Esophagus squamous epithelium (tissue), 5 donors: Measurements from ENCODE around the gene GPR21. TPM values are rescaled to one million over a fixed set of nuclear protein-coding genes. Genes with fewer than 3 reads are reported as not detected.

Experiments
- DNase-seq: peaks from one replicate; lab custom pipeline; 2025; lab: John Stamatoyannopoulos, UW
- H3K27ac ChIP-seq, 4 donors: fragments of 200-600 bp; sonication (generic); one replicate each; pipeline ENCODE4 v1.5.1; 2016 to 2019; ENCODE audit warnings: mild to moderate bottlenecking in 1 of 4
- H3K27me3 ChIP-seq, 4 donors: fragments of 200-600 bp; sonication (generic); 1 replicate in 3 of 4; 2 replicates in 1 of 4; pipeline versions ENCODE4 v1.5.1 to v1.6.0; 2017 to 2021; ENCODE audit warnings: antibody characterized with exemption in 1 of 4
- H3K36me3 ChIP-seq, 3 donors: fragments of 200-600 bp; sonication (generic); one replicate each; pipeline ENCODE4 v1.5.1; 2016 to 2019
- H3K4me1 ChIP-seq, 3 donors: fragments of 200-600 bp; sonication (generic); one replicate each; pipeline ENCODE4 v1.5.1; 2017 to 2019
- H3K4me3 ChIP-seq, 4 donors: fragments of 200-600 bp; sonication (generic); 1 replicate in 3 of 4; 2 replicates in 1 of 4; pipeline ENCODE4 v1.5.1; 2016 to 2019; ENCODE audit warnings: mild to moderate bottlenecking in 2 of 4, moderate library complexity in 1 of 4
- H3K9me3 ChIP-seq, 3 donors: fragments of 200-600 bp; sonication (generic); one replicate each; pipeline ENCODE4 v1.5.1; 2016 to 2019
- POLR2A ChIP-seq, 4 donors: fragments of 450-650 bp; IDR thresholded peaks; one replicate each; pipeline ENCODE4 v1.6.1; 2017; ENCODE audit warnings: antibody characterized with exemption in 4 of 4, mild to moderate bottlenecking in 4 of 4, moderate library complexity in 3 of 4
- WGBS, 2 donors: methylation state at CpG; one replicate each; pipeline ENCODE4 v1.1.5; 2018; 5-methylcytosine and 5-hydroxymethylcytosine counted together
- intact Hi-C: fragments of 100-400 bp; cut with DNase I; formaldehyde crosslinking; loops from one replicate; pipeline ENCODE4 v1.15.0; 2022
- total RNA-seq, 4 donors: library from RNA; depleted of rRNA; stranded (reverse); fragments of >200 nt; gene quantifications; one replicate each; pipeline ENCODE4 v1.1.0, GENCODE V29; 2016
- TF ChIP-seq, protein P1 (sequence below), 6 experiments: fragments of 450-650 bp in 4 of 6; fragments of 200-600 bp in 2 of 6; sonication (generic) in 2 of 6; IDR thresholded peaks; one replicate each; pipeline ENCODE4 v1.5.1; 2016 to 2019; ENCODE audit warnings: antibody characterized with exemption in 6 of 6, mild to moderate bottlenecking in 4 of 6, moderate library complexity in 4 of 6
- donor health status: DM: yes; HTN: yes; CAD: no.

Gene GPR21
- total RNA-seq, 4 donors from 2014 or later: 0.68 to 1.9 TPM; not detected in 2

GRCh38 chr9:123049589-123050222 lies 16.2 kb downstream of the GPR21 start:
- no peaks in the 10 kb centered on the region for H3K9me3 ChIP-seq
- no peaks in the 10 kb centered on the region for H3K27me3 ChIP-seq
- peaks cover 3 to 34% (median 10%) of the 10 kb centered on the region in 3 donors for H3K4me1 ChIP-seq
- no peak for DNase-seq
- intact Hi-C loops: no loop called here
- H3K4me3 ChIP-seq: no peak overlapping the region
- peak overlapping the region in 3 of 4 donors; percentile 57 to 73 (median 66) for H3K27ac ChIP-seq
- H3K36me3 ChIP-seq: peaks cover 0 to 22% (median 5%) of the 10 kb centered on the region in 3 donors
- TF ChIP-seq, protein P1, sequence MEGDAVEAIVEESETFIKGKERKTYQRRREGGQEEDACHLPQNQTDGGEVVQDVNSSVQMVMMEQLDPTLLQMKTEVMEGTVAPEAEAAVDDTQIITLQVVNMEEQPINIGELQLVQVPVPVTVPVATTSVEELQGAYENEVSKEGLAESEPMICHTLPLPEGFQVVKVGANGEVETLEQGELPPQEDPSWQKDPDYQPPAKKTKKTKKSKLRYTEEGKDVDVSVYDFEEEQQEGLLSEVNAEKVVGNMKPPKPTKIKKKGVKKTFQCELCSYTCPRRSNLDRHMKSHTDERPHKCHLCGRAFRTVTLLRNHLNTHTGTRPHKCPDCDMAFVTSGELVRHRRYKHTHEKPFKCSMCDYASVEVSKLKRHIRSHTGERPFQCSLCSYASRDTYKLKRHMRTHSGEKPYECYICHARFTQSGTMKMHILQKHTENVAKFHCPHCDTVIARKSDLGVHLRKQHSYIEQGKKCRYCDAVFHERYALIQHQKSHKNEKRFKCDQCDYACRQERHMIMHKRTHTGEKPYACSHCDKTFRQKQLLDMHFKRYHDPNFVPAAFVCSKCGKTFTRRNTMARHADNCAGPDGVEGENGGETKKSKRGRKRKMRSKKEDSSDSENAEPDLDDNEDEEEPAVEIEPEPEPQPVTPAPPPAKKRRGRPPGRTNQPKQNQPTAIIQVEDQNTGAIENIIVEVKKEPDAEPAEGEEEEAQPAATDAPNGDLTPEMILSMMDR (IDR thresholded peaks at IDR 0.05): no peak
- no peak for TF ChIP-seq POLR2A (IDR thresholded peaks at IDR 0.05)
- WGBS, 2 donors: 20 to 24% methylated on average over 3 of the region's 3 CpGs

- Histone ChIP-seq H3K4me1 (peaks cover 3 to 33% (median 10%) of the 10 kb centered on the region in 3 donors), H3K36me3 (peaks cover 0 to 33% (median 5%) of the 10 kb centered on the region in 3 donors), H3K4me3 (no peak overlapping the region), H3K27ac (peak overlapping the region in 1 of 4 donors; percentile 55), H3K27me3 (no peaks in the 10 kb centered on the region), H3K9me3 (no peaks in the 10 kb centered on the region)
- no peak for DNase-seq
- intact Hi-C loops: no loop called here
- TF ChIP-seq, protein P1 (IDR thresholded peaks at IDR 0.05): no peak
- TF ChIP-seq POLR2A (IDR thresholded peaks at IDR 0.05): no peak
Measured at GRCh38 chr9:123053046-123053445, 19.6 kb downstream of the GPR21 start.

- DNase-seq: no peak
- Histone ChIP-seq H3K27me3 (no peaks in the 10 kb centered on the region), H3K4me1 (peaks cover 3 to 26% (median 10%) of the 10 kb centered on the region in 3 donors), H3K36me3 (peaks cover 0 to 33% (median 0%) of the 10 kb centered on the region in 3 donors), H3K27ac (peak overlapping the region in 2 of 4 donors; percentile 55 to 57), H3K4me3 (no peak overlapping the region), H3K9me3 (no peaks in the 10 kb centered on the region)
- no peak for TF ChIP-seq POLR2A (IDR thresholded peaks at IDR 0.05)
- TF ChIP-seq, protein P1 (IDR thresholded peaks at IDR 0.05): no peak
- WGBS, 2 donors: 29 to 41% methylated on average over 2 of the region's 2 CpGs
- intact Hi-C loops: no loop called here
Measured at GRCh38 chr9:123053711-123054110, 20.2 kb downstream of the GPR21 start.

- Histone ChIP-seq H3K27me3 (no peaks in the 10 kb centered on the region), H3K36me3 (peaks cover 0 to 44% (median 0%) of the 10 kb centered on the region in 3 donors), H3K9me3 (no peaks in the 10 kb centered on the region), H3K4me1 (peaks cover 0 to 12% (median 0%) of the 10 kb centered on the region in 3 donors), H3K4me3 (no peak overlapping the region), H3K27ac (peak overlapping the region in 2 of 4 donors; percentile 25 to 59)
- TF ChIP-seq, protein P1 (IDR thresholded peaks at IDR 0.05): no peak
- TF ChIP-seq POLR2A (IDR thresholded peaks at IDR 0.05): no peak
- no peak for DNase-seq
- intact Hi-C loops: no loop called here
- 42 to 79% methylated on average over 1 of the region's 1 CpG for WGBS, 2 donors
Measured at GRCh38 chr9:123058834-123059233, 25.4 kb downstream of the GPR21 start.

DNA sequence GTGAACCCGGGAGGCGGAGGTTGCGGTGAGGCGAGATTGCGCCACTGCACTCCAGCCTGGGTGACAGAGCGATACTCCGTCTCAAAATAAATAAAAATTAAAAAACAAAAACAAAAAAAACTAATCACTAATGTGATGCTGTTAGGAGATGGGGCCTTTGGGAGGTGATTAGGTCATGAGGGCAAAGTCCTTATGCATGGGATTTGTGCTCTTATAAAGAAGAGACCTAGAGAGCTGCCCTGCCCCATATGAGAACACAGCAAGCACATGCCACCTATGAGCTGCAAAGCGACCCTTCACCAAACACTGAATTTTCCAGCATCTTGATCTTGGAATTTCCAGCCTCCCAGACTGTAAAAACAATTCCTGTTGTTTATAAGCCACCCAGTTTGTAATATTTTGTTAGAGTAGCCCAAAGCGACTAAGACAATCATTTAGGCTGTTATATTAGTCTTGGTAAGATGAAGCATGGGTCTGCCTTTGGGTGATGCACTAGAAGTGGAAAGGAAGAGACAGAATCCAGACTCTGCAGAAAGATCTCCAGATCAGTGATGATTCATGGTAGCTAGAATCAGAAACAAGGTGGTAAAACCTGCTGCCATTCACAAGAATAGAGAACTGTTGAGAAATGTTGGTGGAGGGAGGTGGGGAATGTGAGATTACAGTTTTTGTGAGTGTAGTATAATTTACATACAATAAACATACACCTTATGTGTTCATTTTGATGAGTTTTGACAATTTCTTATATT lies 26.2 kb downstream of the GPR21 start:
- intact Hi-C loops: no loop called here
- DNase-seq: no peak
- no peaks in the 10 kb centered on the region for H3K9me3 ChIP-seq
- no peaks in the 10 kb centered on the region for H3K27me3 ChIP-seq
- peaks cover 0 to 12% (median 0%) of the 10 kb centered on the region in 3 donors for H3K4me1 ChIP-seq
- H3K27ac ChIP-seq: peak overlapping the region in 2 of 4 donors; percentile 25 to 59
- WGBS, 2 donors: 93 to 94% methylated on average over 9 of the region's 9 CpGs
- peaks cover 0 to 51% (median 0%) of the 10 kb centered on the region in 3 donors for H3K36me3 ChIP-seq
- H3K4me3 ChIP-seq: no peak overlapping the region
- TF ChIP-seq POLR2A (IDR thresholded peaks at IDR 0.05): no peak
- TF ChIP-seq, protein P1 (IDR thresholded peaks at IDR 0.05): no peak
